ENCODE results near the gene CHEK1.
"Not testable (repeated sequence)": the region's sequence is repeated elsewhere in the genome, so short reads cannot be mapped to it uniquely, and the experiment has no call there.

The CHEK1 gene

DNA sequence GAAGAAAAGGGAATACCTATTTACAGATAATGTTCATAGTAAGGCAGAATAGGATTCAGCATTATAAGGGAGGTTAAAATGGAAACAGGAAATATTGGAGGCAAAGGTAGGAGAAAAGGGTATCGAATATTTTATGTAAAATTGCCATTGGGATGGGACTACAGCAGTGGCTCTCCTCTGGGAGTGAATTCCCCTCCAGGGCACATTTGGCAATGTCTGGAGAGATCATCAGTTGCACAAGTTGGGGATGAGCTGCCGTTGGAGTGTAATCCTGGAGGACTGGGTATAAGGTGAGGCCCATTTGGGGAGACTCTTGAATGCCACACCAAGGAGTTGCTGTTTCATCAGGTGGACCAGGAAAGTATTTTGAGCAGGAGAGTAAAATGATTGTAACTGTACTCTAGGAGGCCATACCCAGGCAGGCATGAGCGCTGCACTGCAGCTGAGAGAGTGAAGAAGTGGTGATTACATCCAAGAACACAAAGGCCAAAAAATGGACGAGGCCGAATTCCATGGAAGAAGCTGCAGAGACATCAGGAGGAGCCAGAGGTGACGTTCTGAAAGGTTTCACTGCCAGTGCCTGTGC, 64.4 kb downstream of the CHEK1 start:
- no peaks in the 10 kb centered on the region for H3K9me3 Mint-ChIP-seq
- no peak overlapping the region for H3K27ac Mint-ChIP-seq
- no peaks in the 10 kb centered on the region for H3K36me3 Mint-ChIP-seq (ENCODE audit: insufficient read depth)
- no peaks in the 10 kb centered on the region for H3K4me1 Mint-ChIP-seq (ENCODE audit: low read depth in 2 of 2)
- ATAC-seq (replicated peaks) (no peak), DNase-seq (no peak)
- H3K27me3 Mint-ChIP-seq = no peaks in the 10 kb centered on the region
- H3K4me3 Mint-ChIP-seq = no peak overlapping the region

DNA sequence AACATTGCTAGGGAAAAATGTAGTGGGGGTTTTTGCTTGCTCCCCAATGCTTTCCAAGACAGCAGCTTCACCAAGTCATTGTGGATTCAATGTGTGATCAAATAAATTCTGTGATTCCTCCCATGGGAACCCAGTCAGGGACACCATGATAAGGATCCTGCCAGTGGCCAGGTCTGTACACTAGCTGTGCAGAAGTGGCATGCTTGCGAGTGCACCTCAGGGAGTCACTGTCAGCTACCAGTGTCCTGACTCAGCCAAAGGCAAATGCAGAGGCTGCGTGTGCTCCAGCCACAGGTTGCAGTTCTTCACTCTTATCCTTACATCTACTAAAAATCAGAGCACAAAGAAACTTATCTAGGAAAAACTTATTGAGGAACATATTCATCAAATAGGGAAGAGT, 65.0 kb downstream of the CHEK1 start:
- ATAC-seq (replicated peaks) = no peak

DNA sequence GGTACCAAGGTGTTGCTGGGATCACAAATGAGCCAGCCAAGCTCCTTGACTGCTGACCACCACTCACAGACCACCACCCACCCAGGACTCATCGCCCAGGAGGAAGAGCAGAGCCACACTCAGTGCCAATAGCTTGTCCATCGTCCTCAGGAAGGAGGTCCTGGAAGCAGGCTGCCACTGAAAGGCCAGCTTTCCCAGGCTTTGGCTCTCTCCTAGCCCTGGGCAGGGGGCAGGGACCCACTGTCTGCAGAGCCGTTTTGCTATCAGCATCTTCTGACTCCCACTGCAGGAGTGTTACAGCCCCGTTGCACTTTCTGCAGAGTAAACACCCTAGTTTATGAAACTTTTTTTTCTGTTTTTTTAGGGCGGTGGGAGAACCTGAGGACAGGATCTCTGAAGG, 67.9 kb downstream of the CHEK1 start:
- no peaks in the 10 kb centered on the region for H3K36me3 Mint-ChIP-seq (ENCODE audit: insufficient read depth)
- no peaks in the 10 kb centered on the region for H3K9me3 Mint-ChIP-seq
- no peak overlapping the region for H3K27ac Mint-ChIP-seq
- DNase-seq (no peak), ATAC-seq (replicated peaks) (no peak)
- no peak overlapping the region for H3K4me3 Mint-ChIP-seq
- no peaks in the 10 kb centered on the region for H3K4me1 Mint-ChIP-seq (ENCODE audit: low read depth in 2 of 2)
- no peaks in the 10 kb centered on the region for H3K27me3 Mint-ChIP-seq

More for the DNA sequence above, 65.0 kb downstream of the CHEK1 start:
- H3K27me3 Mint-ChIP-seq = no peaks in the 10 kb centered on the region
- no peaks in the 10 kb centered on the region for H3K4me1 Mint-ChIP-seq (ENCODE audit: low read depth in 2 of 2)
- no peaks in the 10 kb centered on the region for H3K9me3 Mint-ChIP-seq
- H3K27ac Mint-ChIP-seq = no peak overlapping the region
- no peaks in the 10 kb centered on the region for H3K36me3 Mint-ChIP-seq (ENCODE audit: insufficient read depth)
- H3K4me3 Mint-ChIP-seq = no peak overlapping the region
- no peak for DNase-seq

DNA sequence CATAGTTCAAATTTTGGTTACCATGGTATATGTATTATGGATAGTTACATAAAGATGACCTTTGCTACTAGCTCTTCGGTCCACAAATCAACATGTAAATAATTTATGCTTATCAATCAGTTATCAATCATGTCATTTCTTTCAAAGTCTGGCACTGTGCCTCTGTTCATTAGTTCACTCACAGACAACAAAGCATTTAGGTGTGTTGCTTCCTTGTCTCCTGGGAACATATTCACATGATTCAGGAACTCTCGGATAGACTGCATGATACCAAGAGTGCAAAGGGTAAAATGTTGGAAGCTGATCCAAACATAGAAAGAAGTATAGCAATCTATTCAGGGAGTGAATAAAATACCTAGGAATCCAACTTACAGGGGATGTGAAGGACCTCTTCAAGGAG, 70.0 kb downstream of the CHEK1 start:
- H3K9me3 Mint-ChIP-seq = no peaks in the 10 kb centered on the region
- DNase-seq (no peak), ATAC-seq (replicated peaks) (no peak)
- no peaks in the 10 kb centered on the region for H3K36me3 Mint-ChIP-seq (ENCODE audit: insufficient read depth)
- H3K4me1 Mint-ChIP-seq (ENCODE audit: low read depth in 2 of 2) = no peaks in the 10 kb centered on the region
- peaks cover 11 to 17% of the 10 kb centered on the region in 2 donors for H3K27me3 Mint-ChIP-seq
- H3K4me3 Mint-ChIP-seq = no peak overlapping the region
- H3K27ac Mint-ChIP-seq = no peak overlapping the region

- DNase-seq (no peak), ATAC-seq (replicated peaks) (no peak)
- Mint-ChIP-seq H3K9me3 (no peaks in the 10 kb centered on the region), H3K4me3 (no peak overlapping the region), H3K36me3 (ENCODE audit: insufficient read depth) (no peaks in the 10 kb centered on the region), H3K4me1 (ENCODE audit: low read depth in 2 of 2) (no peaks in the 10 kb centered on the region), H3K27ac (no peak overlapping the region), H3K27me3 (peaks cover 28 to 44% of the 10 kb centered on the region in 2 donors)
Measured at GRCh38 chr11:125701018-125701610, 76.2 kb downstream of the CHEK1 start.

GRCh38 chr11:125701858-125702621, 77.1 kb downstream of the CHEK1 start:
- H3K4me1 Mint-ChIP-seq (ENCODE audit: low read depth in 2 of 2) = no peaks in the 10 kb centered on the region
- DNase-seq (no peak), ATAC-seq (replicated peaks) (no peak)
- H3K36me3 Mint-ChIP-seq (ENCODE audit: insufficient read depth) = no peaks in the 10 kb centered on the region
- no peak overlapping the region for H3K4me3 Mint-ChIP-seq
- H3K27me3 Mint-ChIP-seq = peaks cover 30 to 48% of the 10 kb centered on the region in 2 donors
- H3K9me3 Mint-ChIP-seq = no peaks in the 10 kb centered on the region
- no peak overlapping the region for H3K27ac Mint-ChIP-seq

GRCh38 chr11:125704686-125705085, 79.7 kb downstream of the CHEK1 start:
- H3K36me3 Mint-ChIP-seq (ENCODE audit: insufficient read depth); H3K4me1 Mint-ChIP-seq (ENCODE audit: low read depth in 2 of 2); H3K9me3 Mint-ChIP-seq; ATAC-seq (replicated peaks); DNase-seq; H3K27ac Mint-ChIP-seq; H3K4me3 Mint-ChIP-seq: not testable (repeated sequence)
- H3K27me3 Mint-ChIP-seq = peaks cover 28 to 34% of the 10 kb centered on the region in 2 donors

DNA sequence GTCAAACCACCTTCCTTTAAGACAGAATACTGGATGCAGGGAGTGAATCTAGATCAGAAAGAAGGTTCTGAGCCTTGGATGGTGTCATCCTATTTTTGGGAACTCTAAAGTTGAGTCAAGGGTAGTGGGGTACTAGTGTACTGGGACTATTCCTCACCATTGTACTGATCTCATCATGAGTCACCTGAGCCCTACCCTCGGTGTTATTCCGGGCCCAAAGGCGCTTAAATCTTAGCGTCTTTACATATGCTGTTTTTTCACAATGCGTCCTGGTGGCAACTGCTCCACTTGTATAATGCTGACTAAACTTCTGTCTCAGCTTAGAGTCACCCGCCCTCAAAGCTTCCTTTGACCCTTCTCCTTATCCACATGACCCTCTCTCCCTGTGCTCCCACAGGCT, 95.8 kb downstream of the CHEK1 start:
- Mint-ChIP-seq H3K4me1 (ENCODE audit: low read depth in 2 of 2) (no peaks in the 10 kb centered on the region), H3K27me3 (peaks cover 59 to 69% of the 10 kb centered on the region in 2 donors), H3K36me3 (ENCODE audit: insufficient read depth) (no peaks in the 10 kb centered on the region), H3K4me3 (no peak overlapping the region), H3K27ac (no peak overlapping the region), H3K9me3 (no peaks in the 10 kb centered on the region)
- no peak for ATAC-seq (replicated peaks)
- no peak for DNase-seq

GRCh38 chr11:125724125-125724524, 99.2 kb downstream of the CHEK1 start:
- no peaks in the 10 kb centered on the region for H3K36me3 Mint-ChIP-seq (ENCODE audit: insufficient read depth)
- no peak overlapping the region for H3K4me3 Mint-ChIP-seq
- ATAC-seq (replicated peaks) = no peak
- H3K27ac Mint-ChIP-seq = no peak overlapping the region
- H3K9me3 Mint-ChIP-seq = no peaks in the 10 kb centered on the region
- peaks cover 55 to 58% of the 10 kb centered on the region in 2 donors for H3K27me3 Mint-ChIP-seq
- no peak for DNase-seq
- H3K4me1 Mint-ChIP-seq (ENCODE audit: low read depth in 2 of 2) = no peaks in the 10 kb centered on the region

All from effector memory CD8-positive, alpha-beta T cell (primary cell).